OCI-LY3 (cell line): ENCODE results near the gene TRABD2B.

Source experiments
- H2AFZ ChIP-seq: fragments of 200-600, 300-600 bp; shearing (Covaris generic); 2 replicates; pipeline ENCODE4 v1.6.0; 2014; ENCODE audit warnings: antibody characterized with exemption, low read depth, low read length
- H3K27ac ChIP-seq: fragments of 200-600, 300-600 bp; sonication (generic); 2 replicates; pipeline ENCODE4 v1.5.1; 2014; ENCODE audit warnings: mild to moderate bottlenecking, low read length, moderate library complexity, mixed read lengths
- H3K27me3 ChIP-seq: fragments of 200-600, 300-600 bp; sonication (generic); 2 replicates; pipeline ENCODE4 v1.6.1; 2014; ENCODE audit warnings: low read depth, low read length, mixed read lengths
- H3K36me3 ChIP-seq: fragments of 200-600, 300-600 bp; sonication (generic); replicated peaks from 2 replicates; pipeline ENCODE3; 2014; ENCODE audit warnings: low read depth, low read length, mixed read lengths
- H3K4me1 ChIP-seq: fragments of 300-600, 200-600 bp; sonication (generic); 2 replicates; pipeline ENCODE4 v1.6.1; 2014; ENCODE audit warnings: low read length, mixed read lengths
- H3K4me2 ChIP-seq: fragments of 200-600, 300-600 bp; sonication (generic); 2 replicates; pipeline ENCODE4 v1.6.1; 2014; ENCODE audit warnings: low read length, mixed read lengths
- H3K4me3 ChIP-seq: fragments of 300-600, 200-600 bp; sonication (generic); 2 replicates; pipeline ENCODE4 v1.5.1; 2014; ENCODE audit warnings: antibody characterized with exemption, mild to moderate bottlenecking, low read length, moderate library complexity
- H3K79me2 ChIP-seq: fragments of 300-600, 200-600 bp; shearing (Covaris generic); 2 replicates; pipeline ENCODE4 v1.6.1; 2014; ENCODE audit warnings: mild to moderate bottlenecking, low read length, mixed read lengths
- H3K9ac ChIP-seq: fragments of 300-600, 200-600 bp; shearing (Covaris generic); 2 replicates; pipeline ENCODE4 v1.6.0; 2014; ENCODE audit warnings: mild to moderate bottlenecking, low read length, moderate library complexity
- H3K9me3 ChIP-seq: fragments of 200-600, 300-600 bp; shearing (Covaris generic); 2 replicates; pipeline ENCODE4 v1.6.1; 2014; ENCODE audit warnings: low read length, mixed read lengths; ENCODE audit not compliant: insufficient read depth
- H4K20me1 ChIP-seq: fragments of 200-600, 300-600 bp; sonication (generic); 2 replicates; pipeline ENCODE4 v1.6.1; 2016; ENCODE audit warnings: low read length, mixed read lengths; ENCODE audit not compliant: insufficient read depth
- EZH2phosphoT487 ChIP-seq: fragments of 200-600 bp; shearing (Covaris generic); IDR thresholded peaks from 2 replicates; pipeline ENCODE4 v1.6.1; 2018; ENCODE audit warnings: antibody characterized with exemption, mixed run types, low read depth
- TF ChIP-seq, protein P1 (sequence below): fragments of 200-600, 300-600 bp; sonication (generic); IDR thresholded peaks from 2 replicates; pipeline ENCODE4 v1.5.1; 2014; ENCODE audit warnings: antibody characterized with exemption, low read length, low read depth

Gene TRABD2B

DNA sequence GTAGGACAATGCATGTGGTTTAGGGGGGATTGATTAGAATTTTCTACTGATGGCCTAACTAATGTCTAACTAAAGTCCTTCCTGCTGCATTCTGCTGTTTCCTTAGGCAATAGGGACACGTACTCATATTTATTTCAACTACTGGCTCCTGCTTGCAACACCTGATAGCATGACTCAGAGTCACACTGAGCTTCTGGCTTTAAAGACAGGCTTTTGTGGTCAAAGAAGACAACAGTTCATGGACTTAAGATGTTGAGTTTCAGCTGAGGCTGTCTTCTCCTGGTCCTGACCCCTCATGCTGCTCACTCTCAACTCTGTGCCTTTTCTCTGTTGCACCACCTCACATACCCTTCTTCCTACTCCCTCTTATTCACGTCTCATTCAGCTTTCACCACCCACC, 29.1 kb upstream of the TRABD2B start:
- H3K9me3 ChIP-seq: no peaks in the 10 kb centered on the region
- no peaks in the 10 kb centered on the region for H3K79me2 ChIP-seq
- H3K27ac ChIP-seq: no peak overlapping the region
- H3K4me2 ChIP-seq: no peak overlapping the region
- no peak for TF ChIP-seq EZH2phosphoT487
- TF ChIP-seq, protein P1, sequence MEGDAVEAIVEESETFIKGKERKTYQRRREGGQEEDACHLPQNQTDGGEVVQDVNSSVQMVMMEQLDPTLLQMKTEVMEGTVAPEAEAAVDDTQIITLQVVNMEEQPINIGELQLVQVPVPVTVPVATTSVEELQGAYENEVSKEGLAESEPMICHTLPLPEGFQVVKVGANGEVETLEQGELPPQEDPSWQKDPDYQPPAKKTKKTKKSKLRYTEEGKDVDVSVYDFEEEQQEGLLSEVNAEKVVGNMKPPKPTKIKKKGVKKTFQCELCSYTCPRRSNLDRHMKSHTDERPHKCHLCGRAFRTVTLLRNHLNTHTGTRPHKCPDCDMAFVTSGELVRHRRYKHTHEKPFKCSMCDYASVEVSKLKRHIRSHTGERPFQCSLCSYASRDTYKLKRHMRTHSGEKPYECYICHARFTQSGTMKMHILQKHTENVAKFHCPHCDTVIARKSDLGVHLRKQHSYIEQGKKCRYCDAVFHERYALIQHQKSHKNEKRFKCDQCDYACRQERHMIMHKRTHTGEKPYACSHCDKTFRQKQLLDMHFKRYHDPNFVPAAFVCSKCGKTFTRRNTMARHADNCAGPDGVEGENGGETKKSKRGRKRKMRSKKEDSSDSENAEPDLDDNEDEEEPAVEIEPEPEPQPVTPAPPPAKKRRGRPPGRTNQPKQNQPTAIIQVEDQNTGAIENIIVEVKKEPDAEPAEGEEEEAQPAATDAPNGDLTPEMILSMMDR: no peak
- H3K36me3 ChIP-seq: no peaks in the 10 kb centered on the region
- no peaks in the 10 kb centered on the region for H4K20me1 ChIP-seq
- no peak overlapping the region for H3K4me3 ChIP-seq
- H3K4me1 ChIP-seq: no peaks in the 10 kb centered on the region
- H2AFZ ChIP-seq: no peak overlapping the region
- H3K27me3 ChIP-seq: no peaks in the 10 kb centered on the region
- H3K9ac ChIP-seq: no peak overlapping the region

DNA sequence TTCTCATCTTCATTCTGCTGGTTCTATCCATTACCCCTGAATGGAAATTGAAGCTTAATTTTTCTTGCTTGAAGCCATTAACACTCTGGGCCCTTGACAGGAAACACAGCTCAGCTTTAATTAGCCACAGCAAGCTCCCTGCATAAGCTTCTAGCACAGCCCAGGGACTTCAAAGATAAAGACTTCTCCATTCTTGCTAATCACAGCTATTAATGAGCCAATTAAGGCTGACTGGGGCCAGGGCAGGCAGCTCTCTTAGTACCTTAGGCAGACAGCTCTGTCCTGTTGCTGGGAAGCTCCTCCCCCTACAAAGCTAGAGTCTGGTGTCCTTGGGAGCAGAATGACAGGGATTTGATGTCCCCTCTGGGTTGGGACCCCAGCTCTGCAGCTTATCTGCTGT, 27.9 kb upstream of the TRABD2B start:
- Histone ChIP-seq H3K4me2 (no peak overlapping the region), H4K20me1 (no peaks in the 10 kb centered on the region), H3K79me2 (no peaks in the 10 kb centered on the region), H3K27me3 (no peaks in the 10 kb centered on the region), H3K4me1 (no peaks in the 10 kb centered on the region), H3K4me3 (no peak overlapping the region), H3K36me3 (no peaks in the 10 kb centered on the region), H2AFZ (no peak overlapping the region), H3K9me3 (no peaks in the 10 kb centered on the region), H3K9ac (no peak overlapping the region), H3K27ac (no peak overlapping the region)
- TF ChIP-seq EZH2phosphoT487: no peak
- TF ChIP-seq, protein P1: no peak

DNA sequence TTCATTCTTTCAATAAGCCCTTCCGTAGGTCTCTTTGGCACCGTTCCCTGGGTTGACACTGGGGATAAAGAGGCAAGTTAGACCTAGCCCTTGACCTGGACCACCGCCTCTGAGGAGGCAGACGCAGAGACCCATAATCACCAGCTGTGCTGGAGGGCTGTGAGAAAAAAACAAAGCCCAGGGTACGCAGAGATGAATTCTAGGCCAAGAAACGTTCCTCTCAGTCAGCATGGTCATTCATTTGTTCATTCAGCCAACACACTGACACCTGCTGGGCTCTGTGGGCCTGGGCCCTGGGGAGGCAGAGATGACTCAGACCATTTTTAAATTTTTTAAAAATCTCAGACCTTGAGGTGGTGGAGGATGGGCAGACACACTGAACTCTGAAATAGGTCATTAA, 26.3 kb upstream of the TRABD2B start:
- no peak overlapping the region for H3K9ac ChIP-seq
- H3K27me3 ChIP-seq: no peaks in the 10 kb centered on the region
- no peak for TF ChIP-seq EZH2phosphoT487
- TF ChIP-seq, protein P1: no peak
- no peak overlapping the region for H2AFZ ChIP-seq
- no peaks in the 10 kb centered on the region for H3K79me2 ChIP-seq
- H3K4me1 ChIP-seq: no peaks in the 10 kb centered on the region
- no peaks in the 10 kb centered on the region for H4K20me1 ChIP-seq
- no peaks in the 10 kb centered on the region for H3K36me3 ChIP-seq
- H3K27ac ChIP-seq: no peak overlapping the region
- H3K4me3 ChIP-seq: no peak overlapping the region
- H3K4me2 ChIP-seq: no peak overlapping the region
- H3K9me3 ChIP-seq: no peaks in the 10 kb centered on the region

DNA sequence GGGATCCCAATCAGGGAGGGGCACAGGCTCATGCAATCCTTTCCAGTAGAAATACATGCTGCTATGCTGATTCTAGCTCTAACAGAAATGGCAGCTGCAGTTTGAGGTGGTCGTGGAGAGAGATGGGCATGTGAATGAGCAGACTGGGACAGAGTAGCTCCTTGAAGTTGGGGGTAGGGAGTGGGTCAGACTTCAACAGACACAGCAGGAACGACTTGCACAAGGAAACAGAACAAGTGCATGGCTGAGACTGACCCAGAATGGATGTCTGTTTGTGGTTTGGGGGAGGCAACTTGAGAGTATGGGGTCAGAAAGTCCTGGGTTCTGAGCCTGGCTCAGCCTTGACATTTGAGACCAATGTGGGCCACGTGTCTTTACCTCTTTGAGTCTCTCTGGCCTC, 25.1 kb upstream of the TRABD2B start:
- H3K4me1 ChIP-seq: no peaks in the 10 kb centered on the region

More for the DNA sequence above, 25.1 kb upstream of the TRABD2B start:
- Histone ChIP-seq H3K27ac (no peak overlapping the region), H3K27me3 (no peaks in the 10 kb centered on the region), H4K20me1 (no peaks in the 10 kb centered on the region), H3K79me2 (no peaks in the 10 kb centered on the region), H3K4me2 (no peak overlapping the region), H3K36me3 (no peaks in the 10 kb centered on the region), H3K4me3 (no peak overlapping the region), H2AFZ (no peak overlapping the region), H3K9ac (no peak overlapping the region), H3K9me3 (no peaks in the 10 kb centered on the region)
- TF ChIP-seq EZH2phosphoT487: no peak
- TF ChIP-seq, protein P1: no peak
